ENCODE data around the gene NID2. TPM values are rescaled to one million over a fixed set of nuclear protein-coding genes. Genes with fewer than 3 reads are reported as not detected.

The NID2 gene
- total RNA-seq, 1 experiment from 2014 or later = 3.1 TPM

DNA sequence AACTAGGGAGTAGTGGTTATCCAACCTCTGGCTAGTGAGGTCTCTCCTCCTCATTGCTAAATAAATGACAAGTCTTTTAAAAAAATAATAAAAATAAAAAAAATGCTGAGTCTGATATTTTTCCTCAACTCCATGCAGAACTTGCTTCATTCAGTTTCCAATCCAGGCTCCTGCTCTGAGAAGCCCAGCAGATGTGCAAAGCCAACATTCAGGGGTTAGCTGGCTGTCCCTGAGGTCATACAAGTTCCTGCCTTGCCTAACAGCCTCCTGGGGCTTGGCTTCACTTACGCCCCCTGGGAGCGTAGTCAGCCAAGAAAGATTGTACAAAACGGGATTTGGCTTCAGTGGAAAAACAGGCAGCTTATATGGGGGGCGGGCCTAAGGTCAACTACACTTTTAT is 56.2 kb downstream of the NID2 start:
- H3F3A ChIP-seq (ENCODE audit: low read length, unreplicated experiment) = no peaks in the 10 kb centered on the region
- intact Hi-C loops (cut with micrococcal nuclease) = loop anchor here (5.0 kb wide), 1 partner anchor 120 kb away; no protein-coding TSS in a partner anchor
- no peak for DNase-seq
- ChIA-PET CTCF (interaction anchor here (0.7 kb wide), 1 partner anchor 119 kb away, joined by 3 read pairs; no protein-coding TSS in a partner anchor), POLR2A (ENCODE audit: unreplicated experiment) (no interaction called here)
- H3K4me1 ChIP-seq (ENCODE audit: insufficient read depth, low read length) = no peaks in the 10 kb centered on the region
- H3K9me2 ChIP-seq (replicated peaks; ENCODE audit: low read length) = no peaks in the 10 kb centered on the region
- ATAC-seq = no peak
- H3K79me2 ChIP-seq (ENCODE audit: low read length) = no peaks in the 10 kb centered on the region
- H3K27ac ChIP-seq (ENCODE audit: low read length) = no peak overlapping the region
- no TSS peak for BruUV-seq (replicated peaks)
- H3K9me3 ChIP-seq (ENCODE audit: low read length) = no peaks in the 10 kb centered on the region
- H3K9ac ChIP-seq (ENCODE audit: low read length) = no peak overlapping the region
- H4K20me1 ChIP-seq (ENCODE audit: low read length) = no peaks in the 10 kb centered on the region
- H3K36me3 ChIP-seq (ENCODE audit: low read depth, low read length) = peaks cover 40% of the 10 kb centered on the region
- no peak overlapping the region for H2AFZ ChIP-seq (ENCODE audit: low read length)
- TF ChIP-seq, protein P1, sequence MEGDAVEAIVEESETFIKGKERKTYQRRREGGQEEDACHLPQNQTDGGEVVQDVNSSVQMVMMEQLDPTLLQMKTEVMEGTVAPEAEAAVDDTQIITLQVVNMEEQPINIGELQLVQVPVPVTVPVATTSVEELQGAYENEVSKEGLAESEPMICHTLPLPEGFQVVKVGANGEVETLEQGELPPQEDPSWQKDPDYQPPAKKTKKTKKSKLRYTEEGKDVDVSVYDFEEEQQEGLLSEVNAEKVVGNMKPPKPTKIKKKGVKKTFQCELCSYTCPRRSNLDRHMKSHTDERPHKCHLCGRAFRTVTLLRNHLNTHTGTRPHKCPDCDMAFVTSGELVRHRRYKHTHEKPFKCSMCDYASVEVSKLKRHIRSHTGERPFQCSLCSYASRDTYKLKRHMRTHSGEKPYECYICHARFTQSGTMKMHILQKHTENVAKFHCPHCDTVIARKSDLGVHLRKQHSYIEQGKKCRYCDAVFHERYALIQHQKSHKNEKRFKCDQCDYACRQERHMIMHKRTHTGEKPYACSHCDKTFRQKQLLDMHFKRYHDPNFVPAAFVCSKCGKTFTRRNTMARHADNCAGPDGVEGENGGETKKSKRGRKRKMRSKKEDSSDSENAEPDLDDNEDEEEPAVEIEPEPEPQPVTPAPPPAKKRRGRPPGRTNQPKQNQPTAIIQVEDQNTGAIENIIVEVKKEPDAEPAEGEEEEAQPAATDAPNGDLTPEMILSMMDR (conservative IDR thresholded peaks at IDR 0.05; ENCODE audit: low read depth, low read length) = no peak
- TF ChIP-seq EZH2phosphoT487 (IDR thresholded peaks at IDR 0.05; ENCODE audit: borderline replicate concordance, low read length) (no peak), EZH2 (IDR thresholded peaks at IDR 0.05; ENCODE audit: low read length, unreplicated experiment) (no peak)
- no peak overlapping the region for H3K4me2 ChIP-seq (ENCODE audit: low read length)
- H3K4me3 ChIP-seq (ENCODE audit: low read length) = no peak overlapping the region
- H3K27me3 ChIP-seq (ENCODE audit: low read length) = no peaks in the 10 kb centered on the region

DNA sequence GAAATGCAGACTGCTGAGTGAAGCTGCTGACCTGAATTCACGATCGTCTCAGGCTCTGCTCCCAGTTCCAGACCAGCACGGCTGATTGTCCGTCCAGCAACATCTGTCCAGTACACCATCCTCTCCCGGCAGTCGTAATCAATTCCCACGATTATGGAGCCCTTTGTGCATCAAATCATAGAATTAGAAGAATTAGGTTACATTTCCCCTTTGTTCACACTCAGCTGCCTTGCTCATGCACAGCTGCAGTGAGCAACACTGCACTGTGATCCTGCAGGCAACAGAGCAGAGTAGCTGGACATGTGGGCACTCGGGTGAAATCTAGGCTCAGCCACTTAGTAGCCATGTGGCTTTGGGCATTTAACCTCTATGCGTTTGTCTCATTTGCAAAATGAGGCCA is 57.3 kb downstream of the NID2 start:
- Histone ChIP-seq H4K20me1 (ENCODE audit: low read length) (no peaks in the 10 kb centered on the region), H3K27ac (ENCODE audit: low read length) (no peak overlapping the region), H3K79me2 (ENCODE audit: low read length) (no peaks in the 10 kb centered on the region), H3K9me2 (replicated peaks; ENCODE audit: low read length) (no peaks in the 10 kb centered on the region), H3K36me3 (ENCODE audit: low read depth, low read length) (peaks cover 52% of the 10 kb centered on the region), H3K4me2 (ENCODE audit: low read length) (no peak overlapping the region), H3K27me3 (ENCODE audit: low read length) (no peaks in the 10 kb centered on the region), H2AFZ (ENCODE audit: low read length) (no peak overlapping the region), H3F3A (ENCODE audit: low read length, unreplicated experiment) (no peaks in the 10 kb centered on the region), H3K4me1 (ENCODE audit: insufficient read depth, low read length) (no peaks in the 10 kb centered on the region), H3K9me3 (ENCODE audit: low read length) (no peaks in the 10 kb centered on the region), H3K4me3 (ENCODE audit: low read length) (no peak overlapping the region), H3K9ac (ENCODE audit: low read length) (no peak overlapping the region)
- ChIA-PET CTCF (no interaction called here), POLR2A (ENCODE audit: unreplicated experiment) (no interaction called here)
- DNase-seq (no peak), ATAC-seq (no peak)
- BruUV-seq (replicated peaks) = no TSS peak
- intact Hi-C loops (cut with micrococcal nuclease) = loop anchor here (5.0 kb wide), 1 partner anchor 121 kb away; no protein-coding TSS in a partner anchor
- TF ChIP-seq EZH2phosphoT487 (IDR thresholded peaks at IDR 0.05; ENCODE audit: borderline replicate concordance, low read length) = no peak
- TF ChIP-seq EZH2 (IDR thresholded peaks at IDR 0.05; ENCODE audit: low read length, unreplicated experiment) = no peak
- TF ChIP-seq, protein P1 (conservative IDR thresholded peaks at IDR 0.05; ENCODE audit: low read depth, low read length) = no peak

DNA sequence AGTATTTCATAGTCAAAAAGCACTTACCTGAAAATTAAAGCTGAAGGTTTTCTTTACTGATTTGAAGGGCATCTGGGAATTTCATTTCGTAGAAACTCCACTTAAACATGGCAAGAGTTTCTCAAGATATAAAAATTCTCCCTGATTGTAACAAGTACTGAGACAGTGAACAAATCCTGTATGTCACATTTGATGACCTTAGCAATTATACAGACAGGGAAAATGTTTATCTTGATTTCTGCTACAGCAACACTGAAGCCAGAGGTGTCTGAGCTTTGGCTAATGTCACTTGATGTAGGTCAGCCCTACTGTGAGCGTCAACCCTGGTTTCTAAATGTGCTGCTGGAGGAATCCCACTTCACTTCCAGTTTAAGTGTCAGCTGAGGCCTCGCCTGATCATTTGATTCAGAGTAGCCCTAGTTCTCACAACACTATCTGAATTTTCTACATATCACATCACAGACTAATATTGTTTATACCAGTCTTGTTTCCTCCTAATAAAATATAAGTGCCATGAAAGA is 58.6 kb downstream of the NID2 start:
- DNase-seq (no peak), ATAC-seq (no peak)
- Histone ChIP-seq H3F3A (ENCODE audit: low read length, unreplicated experiment) (no peaks in the 10 kb centered on the region), H3K4me3 (ENCODE audit: low read length) (no peak overlapping the region), H3K4me2 (ENCODE audit: low read length) (no peak overlapping the region), H4K20me1 (ENCODE audit: low read length) (no peaks in the 10 kb centered on the region), H3K9me3 (ENCODE audit: low read length) (no peaks in the 10 kb centered on the region), H3K79me2 (ENCODE audit: low read length) (no peaks in the 10 kb centered on the region), H3K9me2 (replicated peaks; ENCODE audit: low read length) (no peaks in the 10 kb centered on the region), H3K27ac (ENCODE audit: low read length) (no peak overlapping the region), H2AFZ (ENCODE audit: low read length) (no peak overlapping the region), H3K4me1 (ENCODE audit: insufficient read depth, low read length) (no peaks in the 10 kb centered on the region), H3K27me3 (ENCODE audit: low read length) (no peaks in the 10 kb centered on the region), H3K9ac (ENCODE audit: low read length) (no peak overlapping the region), H3K36me3 (ENCODE audit: low read depth, low read length) (peaks cover 64% of the 10 kb centered on the region)
- intact Hi-C loops (cut with micrococcal nuclease) = loop anchor here (5.0 kb wide), 1 partner anchor 122 kb away; no protein-coding TSS in a partner anchor
- BruUV-seq (replicated peaks) = no TSS peak
- no peak for TF ChIP-seq EZH2 (IDR thresholded peaks at IDR 0.05; ENCODE audit: low read length, unreplicated experiment)
- no peak for TF ChIP-seq EZH2phosphoT487 (IDR thresholded peaks at IDR 0.05; ENCODE audit: borderline replicate concordance, low read length)
- TF ChIP-seq, protein P1 (conservative IDR thresholded peaks at IDR 0.05; ENCODE audit: low read depth, low read length) = no peak
- CTCF ChIA-PET = no interaction called here
- POLR2A ChIA-PET (ENCODE audit: unreplicated experiment) = no interaction called here

Measured in PC-3 (cell line).